HAP-1 (cell line): ENCODE measurements around the gene NAT8L.

Experiments used
- DNase-seq, 2 experiments: peaks; one replicate each; pipeline ENCODE4 v3.0.0-alpha.2; 2016 to 2020; ENCODE audit warnings: low spot score in 2 of 2
- H3K27me3 ChIP-seq: fragments of 250-450 bp; sonication (Bioruptor Pico); 2 replicates; pipeline ENCODE4 v1.5.1; 2020; ENCODE audit warnings: low read depth, mild to moderate bottlenecking, moderate library complexity
- H3K36me3 ChIP-seq: fragments of 250-450 bp; sonication (Bioruptor Pico); replicated peaks from 2 replicates; pipeline ENCODE4 v1.5.1; 2020; ENCODE audit warnings: mild to moderate bottlenecking
- H3K4me1 ChIP-seq: fragments of 250-450 bp; sonication (Bioruptor Pico); 2 replicates; pipeline ENCODE4 v1.5.1; 2020; ENCODE audit warnings: mild to moderate bottlenecking
- H3K4me3 ChIP-seq: fragments of 250-450 bp; sonication (Bioruptor Pico); 2 replicates; pipeline ENCODE4 v1.5.1; 2020; ENCODE audit warnings: mild to moderate bottlenecking, moderate library complexity
- H3K9me3 ChIP-seq: fragments of 250-450 bp; sonication (Bioruptor Pico); 2 replicates; pipeline ENCODE4 v1.5.1; 2020; ENCODE audit warnings: mild to moderate bottlenecking, moderate library complexity
- in situ Hi-C: fragments of 300-500 bp; cut with MboI; formaldehyde crosslinking; loops from 3 replicates; pipeline ENCODE4 v1.14.3; 2020; ENCODE audit warnings: low sequenced_read_pairs, inconsistent platforms, mixed read lengths

The NAT8L gene

GRCh38 chr4:2071912-2072867, 13.1 kb downstream of the NAT8L start:
- H3K36me3 ChIP-seq, result no peaks in the 10 kb centered on the region
- peaks cover 13% of the 10 kb centered on the region for H3K4me1 ChIP-seq
- no peaks in the 10 kb centered on the region for H3K27me3 ChIP-seq
- no peaks in the 10 kb centered on the region for H3K9me3 ChIP-seq
- peak; percentile 62 to 82 for DNase-seq
- in situ Hi-C loops, result no loop called here
- no peak overlapping the region for H3K4me3 ChIP-seq

- H3K9me3 ChIP-seq, result no peaks in the 10 kb centered on the region
- in situ Hi-C loops, result no loop called here
- no peak overlapping the region for H3K4me3 ChIP-seq
- DNase-seq, result no peak
- H3K4me1 ChIP-seq, result peaks cover 13% of the 10 kb centered on the region
- no peaks in the 10 kb centered on the region for H3K36me3 ChIP-seq
- no peaks in the 10 kb centered on the region for H3K27me3 ChIP-seq
Measured at GRCh38 chr4:2072971-2073807, 14.1 kb downstream of the NAT8L start.

GRCh38 chr4:2073808-2074481, 14.8 kb downstream of the NAT8L start:
- H3K9me3 ChIP-seq, result no peaks in the 10 kb centered on the region
- peaks cover 13% of the 10 kb centered on the region for H3K4me1 ChIP-seq

GRCh38 chr4:2074588-2074987, 15.5 kb downstream of the NAT8L start:
- H3K27me3 ChIP-seq, result no peaks in the 10 kb centered on the region
- in situ Hi-C loops, result no loop called here
- peaks cover 13% of the 10 kb centered on the region for H3K4me1 ChIP-seq
- H3K4me3 ChIP-seq, result no peak overlapping the region
- no peaks in the 10 kb centered on the region for H3K9me3 ChIP-seq
- H3K36me3 ChIP-seq, result no peaks in the 10 kb centered on the region
- DNase-seq, result no peak

More at GRCh38 chr4:2073808-2074481, 14.8 kb downstream of the NAT8L start:
- DNase-seq, result no peak
- Histone ChIP-seq H3K36me3 (no peaks in the 10 kb centered on the region), H3K4me3 (no peak overlapping the region), H3K27me3 (no peaks in the 10 kb centered on the region)
- in situ Hi-C loops, result no loop called here

- in situ Hi-C loops, result no loop called here
- Histone ChIP-seq H3K36me3 (no peaks in the 10 kb centered on the region), H3K27me3 (no peaks in the 10 kb centered on the region), H3K4me3 (no peak overlapping the region), H3K9me3 (no peaks in the 10 kb centered on the region), H3K4me1 (peaks cover 13% of the 10 kb centered on the region)
- DNase-seq, result no peak
Measured at GRCh38 chr4:2075171-2075986, 16.3 kb downstream of the NAT8L start.

- Histone ChIP-seq H3K4me3 (no peak overlapping the region), H3K4me1 (peaks cover 13% of the 10 kb centered on the region), H3K9me3 (no peaks in the 10 kb centered on the region), H3K36me3 (no peaks in the 10 kb centered on the region), H3K27me3 (no peaks in the 10 kb centered on the region)
- DNase-seq, result no peak
- in situ Hi-C loops, result no loop called here
Measured at GRCh38 chr4:2075987-2076907, 17.1 kb downstream of the NAT8L start.

- H3K4me3 ChIP-seq, result no peak overlapping the region
- in situ Hi-C loops, result no loop called here
- peaks cover 5% of the 10 kb centered on the region for H3K4me1 ChIP-seq
- no peaks in the 10 kb centered on the region for H3K27me3 ChIP-seq
- DNase-seq, result no peak
- H3K36me3 ChIP-seq, result no peaks in the 10 kb centered on the region
- no peaks in the 10 kb centered on the region for H3K9me3 ChIP-seq
Measured at GRCh38 chr4:2076908-2077536, 17.9 kb downstream of the NAT8L start.

- in situ Hi-C loops, result no loop called here
- Histone ChIP-seq H3K4me3 (no peak overlapping the region), H3K4me1 (no peaks in the 10 kb centered on the region), H3K36me3 (no peaks in the 10 kb centered on the region), H3K27me3 (no peaks in the 10 kb centered on the region), H3K9me3 (no peaks in the 10 kb centered on the region)
- DNase-seq, result peak in 1 of 2 experiments; percentile 5
Measured at GRCh38 chr4:2077537-2078460, 18.7 kb downstream of the NAT8L start.

- H3K27me3 ChIP-seq, result no peaks in the 10 kb centered on the region
- H3K4me3 ChIP-seq, result no peak overlapping the region
- H3K9me3 ChIP-seq, result no peaks in the 10 kb centered on the region
- no peaks in the 10 kb centered on the region for H3K4me1 ChIP-seq
- DNase-seq, result no peak
- H3K36me3 ChIP-seq, result no peaks in the 10 kb centered on the region
- in situ Hi-C loops, result no loop called here
Measured at GRCh38 chr4:2078584-2078983, 19.5 kb downstream of the NAT8L start.

GRCh38 chr4:2079006-2079405, 19.9 kb downstream of the NAT8L start:
- in situ Hi-C loops, result no loop called here
- DNase-seq, result peak in 1 of 2 experiments; percentile 3
- Histone ChIP-seq H3K4me1 (no peaks in the 10 kb centered on the region), H3K27me3 (no peaks in the 10 kb centered on the region), H3K4me3 (no peak overlapping the region), H3K36me3 (no peaks in the 10 kb centered on the region), H3K9me3 (no peaks in the 10 kb centered on the region)

- peak in 1 of 2 experiments; percentile 4 for DNase-seq
- Histone ChIP-seq H3K36me3 (no peaks in the 10 kb centered on the region), H3K9me3 (no peaks in the 10 kb centered on the region), H3K4me3 (no peak overlapping the region), H3K4me1 (no peaks in the 10 kb centered on the region), H3K27me3 (no peaks in the 10 kb centered on the region)
- in situ Hi-C loops, result no loop called here
Measured at GRCh38 chr4:2079926-2080325, 20.8 kb downstream of the NAT8L start.
